GM12892 (cell line): Measurements from ENCODE around the gene RRBP1.

ENCODE experiments used
- POLR2A ChIP-seq: IDR thresholded peaks from 2 replicates; pipeline ENCODE4 v1.6.1; 2011; ENCODE audit warnings: low read depth, low read length, control low read depth
- POLR2AphosphoS5 ChIP-seq: IDR thresholded peaks from 2 replicates; pipeline ENCODE4 v1.6.1; 2011; ENCODE audit warnings: low read depth, low read length, control low read depth
- TAF1 ChIP-seq: IDR thresholded peaks from 2 replicates; pipeline ENCODE4 v1.6.1; 2011; ENCODE audit warnings: low read depth, mild to moderate bottlenecking, control low read depth, low read length, borderline replicate concordance

DNA sequence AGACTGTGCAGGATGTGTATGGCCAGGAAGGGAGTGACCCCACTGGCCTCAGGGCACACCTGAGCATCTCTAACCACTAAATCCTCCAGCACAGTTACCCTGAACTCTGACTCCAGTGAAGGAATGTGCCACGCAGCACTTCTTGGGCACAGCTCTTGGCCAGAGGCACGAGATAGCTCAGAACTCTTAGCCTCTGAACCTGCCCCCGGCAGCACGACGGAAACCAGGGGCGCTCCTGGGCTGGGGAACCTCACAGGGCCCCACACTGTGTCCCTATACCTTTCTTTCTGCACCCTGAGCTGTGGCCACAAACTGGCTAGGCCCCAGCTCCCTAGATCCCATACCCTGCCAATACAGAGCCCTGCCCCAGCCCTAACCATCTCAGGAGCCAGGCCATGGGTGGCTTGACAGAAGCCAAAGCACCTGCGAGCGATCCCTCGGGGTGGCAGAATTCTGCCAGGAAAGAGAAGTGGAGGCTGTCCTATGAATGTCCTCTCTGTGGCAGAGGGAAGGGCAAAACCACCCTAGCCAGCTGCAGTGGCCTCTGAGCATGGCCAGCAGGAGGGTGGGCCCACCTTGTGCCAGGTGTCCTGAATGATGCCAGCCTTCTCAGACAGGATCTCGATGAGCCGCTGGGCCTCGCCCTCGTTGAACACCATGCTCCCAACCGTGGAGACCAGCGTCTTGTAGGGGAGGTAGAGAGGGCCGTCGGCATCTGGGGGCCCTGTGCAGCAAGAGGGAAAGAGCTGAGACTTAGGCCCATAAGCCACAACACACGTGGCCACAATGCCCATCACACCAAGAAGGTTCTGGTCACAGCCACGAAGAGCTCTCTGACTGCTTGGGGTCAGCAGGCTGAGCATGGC lies 39.4 kb downstream of the RRBP1 start:
- no peak for TF ChIP-seq POLR2A
- no peak for TF ChIP-seq POLR2AphosphoS5
- no peak for TF ChIP-seq TAF1
